CD4-positive, alpha-beta memory T cell (primary cell): ENCODE data around the gene IFITM2. TPM values are rescaled to one million over a fixed set of nuclear protein-coding genes. Genes with fewer than 3 reads are reported as not detected.
A peak's percentile ranks its signal among the peaks of the same experiment; 100 is the strongest.
"Not testable (repeated sequence)": the region's sequence is repeated elsewhere in the genome, so short reads cannot be mapped to it uniquely, and the experiment has no call there.

Source experiments
- CTCF ChIA-PET: fragments of 350-600 bp; sonication (Branson Sonifier 250); formaldehyde crosslinking; loops from one replicate; lab custom pipeline; 2021; ENCODE audit warnings: inconsistent platforms; ENCODE audit not compliant: partially characterized antibody; lab: Charles Lee
- POLR2A ChIA-PET: fragments of 350-600 bp; sonication (Branson Sonifier 250); formaldehyde crosslinking; loops from one replicate; lab custom pipeline; 2021; ENCODE audit not compliant: partially characterized antibody; lab: Charles Lee
- DNase-seq, 5 donors: peaks; one replicate each; pipeline versions ENCODE4 v3.0.0 to v3.0.0-alpha.2; 2020 to 2022; ENCODE audit warnings: mixed read lengths in 1 of 5
- H3K27ac ChIP-seq: one replicate; pipeline ENCODE4 v1.7.0; 2013; ENCODE audit warnings: low read depth, low read length
- H3K27me3 ChIP-seq: 2 replicates; pipeline ENCODE4 v1.7.0; 2013; ENCODE audit warnings: mild to moderate bottlenecking, low read length, moderate library complexity; ENCODE audit not compliant: insufficient read depth
- H3K36me3 ChIP-seq: 2 replicates; pipeline ENCODE4 v1.7.0; 2013; ENCODE audit warnings: mild to moderate bottlenecking, low read length, moderate library complexity; ENCODE audit not compliant: insufficient read depth
- H3K4me1 ChIP-seq: 2 replicates; pipeline ENCODE4 v1.7.0; 2013; ENCODE audit warnings: mild to moderate bottlenecking, low read length, moderate library complexity; ENCODE audit not compliant: insufficient read depth
- H3K4me3 ChIP-seq, 2 donors: one replicate each; pipeline ENCODE4 v1.7.0; 2013; ENCODE audit warnings: low read length in 2 of 2, mild to moderate bottlenecking in 1 of 2
- H3K9me3 ChIP-seq, 2 donors: one replicate each; pipeline ENCODE4 v1.7.0; 2013; ENCODE audit warnings: low read length in 2 of 2, control low read depth in 1 of 2; ENCODE audit not compliant: control insufficient read depth in 1 of 2
- H3K27ac Mint-ChIP-seq, 7 donors: one replicate each; pipeline ENCODE4 v1.8.0; 2020 to 2021; ENCODE audit warnings: mixed read lengths in 7 of 7, mild to moderate bottlenecking in 6 of 7, inconsistent platforms in 3 of 7, moderate library complexity in 3 of 7
- H3K27me3 Mint-ChIP-seq, 2 donors: one replicate each; pipeline ENCODE4 v1.8.0; 2020 to 2021; ENCODE audit warnings: mixed read lengths in 2 of 2
- H3K36me3 Mint-ChIP-seq, 2 donors: one replicate each; pipeline ENCODE4 v1.8.0; 2020 to 2021; ENCODE audit warnings: mixed read lengths in 2 of 2, inconsistent platforms in 1 of 2, mild to moderate bottlenecking in 1 of 2
- H3K4me1 Mint-ChIP-seq, 4 donors: one replicate each; pipeline ENCODE4 v1.8.0; 2020 to 2021; ENCODE audit warnings: mixed read lengths in 4 of 4, mild to moderate bottlenecking in 1 of 4
- H3K4me3 Mint-ChIP-seq, 8 donors: one replicate each; pipeline ENCODE4 v1.8.0; 2020 to 2021; ENCODE audit warnings: mixed read lengths in 8 of 8, mild to moderate bottlenecking in 7 of 8, moderate library complexity in 6 of 8, inconsistent platforms in 3 of 8
- H3K9me3 Mint-ChIP-seq, 8 donors: one replicate each; pipeline ENCODE4 v1.8.0; 2020 to 2021; ENCODE audit warnings: mixed read lengths in 8 of 8, mild to moderate bottlenecking in 5 of 8, inconsistent platforms in 3 of 8, moderate library complexity in 1 of 8
- intact Hi-C: fragments of 100-400 bp; cut with micrococcal nuclease; formaldehyde crosslinking; loops from one replicate; pipeline ENCODE4 v1.15.1; 2023
- polyA plus RNA-seq, 2 donors: library from polyadenylated mRNA; unstranded; fragments of 300-500 nt; fragmentation: Illumina TruSeq; gene quantifications; one replicate each; pipeline ENCODE4 v1.2.3, GENCODE V29; 2021
- total RNA-seq, 2 experiments: library from RNA; stranded (reverse); gene quantifications; one replicate each; pipeline ENCODE4 v1.2.3, GENCODE V29; 2021

Gene IFITM2
- total and polyA plus RNA-seq, 4 experiments from 2014 or later, result 202 to 3,716 (median 1,347) TPM

GRCh38 chr11:285894-286220, 21.8 kb upstream of the IFITM2 start:
- H3K9me3 Mint-ChIP-seq, result peaks cover 0 to 1% (median 0%) of the 10 kb centered on the region in 8 donors
- peak overlapping the region in 6 of 7 donors; percentile 22 to 99 (median 58) for H3K27ac Mint-ChIP-seq
- H3K27ac ChIP-seq, result no peak overlapping the region
- H3K27me3 ChIP-seq, result no peaks in the 10 kb centered on the region
- H3K4me1 ChIP-seq, result peaks cover 60% of the 10 kb centered on the region
- CTCF ChIA-PET, result interaction anchor here (2.8 to 3.2 kb wide), 2 partner anchors 19 to 35 kb away, joined by 15 to 28 read pairs; no protein-coding TSS in a partner anchor
- H3K36me3 Mint-ChIP-seq, result peaks cover 16 to 39% of the 10 kb centered on the region in 2 donors
- H3K4me3 ChIP-seq, result no peak overlapping the region
- POLR2A ChIA-PET, result interaction anchor here (1.1 to 14.3 kb wide), 7 partner anchors 13 to 77 kb away, joined by 3 to 549 read pairs (median 45); partner anchors contain the start of genes BET1L, IFITM1, IFITM5 and RIC8A
- H3K36me3 ChIP-seq, result no peaks in the 10 kb centered on the region
- no peak for DNase-seq
- no peaks in the 10 kb centered on the region for H3K9me3 ChIP-seq
- peaks cover 25 to 70% (median 48%) of the 10 kb centered on the region in 4 donors for H3K4me1 Mint-ChIP-seq
- peak overlapping the region in 4 of 8 donors; percentile 10 to 57 (median 27) for H3K4me3 Mint-ChIP-seq
- intact Hi-C loops, result loop anchor here (5.0 kb wide), 1 partner anchor 49 kb away; the partner anchor contains the start of genes PSMD13 and SIRT3
- no peaks in the 10 kb centered on the region for H3K27me3 Mint-ChIP-seq

- not testable (repeated sequence) for H3K36me3 ChIP-seq, H3K9me3 Mint-ChIP-seq, H3K27me3 ChIP-seq, H3K9me3 ChIP-seq, H3K27me3 Mint-ChIP-seq
- Mint-ChIP-seq H3K27ac (peak overlapping the region; percentile 95 to 100 (median 98)), H3K4me3 (peak overlapping the region; percentile 88 to 99 (median 98)), H3K36me3 (peaks cover 16 to 37% of the 10 kb centered on the region in 2 donors), H3K4me1 (peaks cover 23 to 64% (median 44%) of the 10 kb centered on the region in 4 donors)
- ChIA-PET POLR2A (interaction anchor here (0.6 to 14.3 kb wide), 22 partner anchors 6 to 556 kb away, joined by 3 to 549 read pairs (median 26); partner anchors contain the start of genes BET1L, IFITM1, IFITM2 and IFITM5), CTCF (interaction anchor here (0.7 to 3.2 kb wide), 10 partner anchors 13 to 164 kb away, joined by 3 to 28 read pairs (median 4); partner anchors contain the start of gene BET1L)
- peak overlapping the region; percentile 96 for H3K27ac ChIP-seq
- peak overlapping the region; percentile 83 to 95 for H3K4me3 ChIP-seq
- peaks cover 47% of the 10 kb centered on the region for H3K4me1 ChIP-seq
- DNase-seq, result peak; percentile 77 to 98 (median 79)
- intact Hi-C loops, result loop anchor here (1.0 to 5.0 kb wide), 2 partner anchors 18 to 50 kb away; partner anchors contain the start of genes PSMD13 and SIRT3
Observed at GRCh38 chr11:286977-287820, 20.4 kb upstream of the IFITM2 start.

GRCh38 chr11:287821-288477, 19.7 kb upstream of the IFITM2 start:
- Mint-ChIP-seq H3K27ac (peak overlapping the region; percentile 95 to 100 (median 98)), H3K4me1 (peaks cover 16 to 57% (median 36%) of the 10 kb centered on the region in 4 donors), H3K36me3 (peaks cover 10 to 32% of the 10 kb centered on the region in 2 donors), H3K9me3 (no peaks in the 10 kb centered on the region), H3K27me3 (no peaks in the 10 kb centered on the region), H3K4me3 (peak overlapping the region; percentile 88 to 99 (median 98))
- H3K9me3 ChIP-seq, result no peaks in the 10 kb centered on the region
- H3K4me3 ChIP-seq, result peak overlapping the region; percentile 83 to 95
- peaks cover 6% of the 10 kb centered on the region for H3K36me3 ChIP-seq
- peak in 4 of 5 donors; percentile 66 to 79 (median 73) for DNase-seq
- H3K27me3 ChIP-seq, result no peaks in the 10 kb centered on the region
- peak overlapping the region; percentile 96 for H3K27ac ChIP-seq
- ChIA-PET POLR2A (interaction anchor here (0.6 to 14.3 kb wide), 23 partner anchors 7 to 555 kb away, joined by 3 to 549 read pairs (median 26); partner anchors contain the start of genes BET1L, IFITM1, IFITM2 and IFITM5), CTCF (interaction anchor here (0.6 to 3.2 kb wide), 8 partner anchors 17 to 164 kb away, joined by 3 to 28 read pairs (median 4); partner anchors contain the start of genes BET1L and IFITM2)
- intact Hi-C loops, result loop anchor here (1.0 to 5.0 kb wide), 3 partner anchors 19 to 51 kb away; partner anchors contain the start of genes PSMD13 and SIRT3
- peaks cover 39% of the 10 kb centered on the region for H3K4me1 ChIP-seq

GRCh38 chr11:288478-289397, 18.9 kb upstream of the IFITM2 start, which contains the start of gene PGGHG:
TSS of gene PGGHG (plus strand) at chr11:289126. CDS start at chr11:289817, 691 bp downstream.
- H3K9me3 Mint-ChIP-seq, result no peaks in the 10 kb centered on the region
- Histone ChIP-seq H3K4me3 (peak within 1 kb of the TSS; percentile 83 to 95), H3K4me1 (peaks cover 37% of the 10 kb centered on the region), H3K27me3 (no peaks in the 10 kb centered on the region), H3K27ac (peak within 1 kb of the TSS; percentile 96), H3K36me3 (peaks cover 8% of the 10 kb centered on the region), H3K9me3 (no peaks in the 10 kb centered on the region)
- ChIA-PET CTCF (interaction anchor here (0.6 to 3.2 kb wide), 9 partner anchors 16 to 160 kb away, joined by 3 to 28 read pairs (median 4); partner anchors contain the start of gene IFITM2), POLR2A (interaction anchor here (1.0 to 14.3 kb wide), 22 partner anchors 8 to 520 kb away, joined by 3 to 549 read pairs (median 26); partner anchors contain the start of genes BET1L, IFITM1, IFITM2 and IFITM5)
- H3K36me3 Mint-ChIP-seq, result peaks cover 4 to 27% of the 10 kb centered on the region in 2 donors
- H3K4me1 Mint-ChIP-seq, result peaks cover 12 to 49% (median 30%) of the 10 kb centered on the region in 4 donors
- H3K4me3 Mint-ChIP-seq, result peak within 1 kb of the TSS; percentile 88 to 99 (median 98)
- DNase-seq, result peak in 3 of 5 donors; percentile 49 to 60 (median 51)
- peak within 1 kb of the TSS; percentile 95 to 100 (median 98) for H3K27ac Mint-ChIP-seq
- intact Hi-C loops, result loop anchor here (2.0 to 5.0 kb wide), 2 partner anchors 20 to 51 kb away; partner anchors contain the start of genes PSMD13 and SIRT3
- H3K27me3 Mint-ChIP-seq, result no peaks in the 10 kb centered on the region

- H3K4me3 ChIP-seq, result no peak overlapping the region
- H3K4me1 Mint-ChIP-seq, result peaks cover 11 to 47% (median 28%) of the 10 kb centered on the region in 4 donors
- CTCF ChIA-PET, result interaction anchor here (0.8 to 3.1 kb wide), 4 partner anchors 27 to 159 kb away, joined by 3 to 12 read pairs (median 4); no protein-coding TSS in a partner anchor
Observed at GRCh38 chr11:289398-289711, 18.3 kb upstream of the IFITM2 start.

More at GRCh38 chr11:289398-289711, 18.3 kb upstream of the IFITM2 start:
- Histone ChIP-seq H3K4me1 (peaks cover 33% of the 10 kb centered on the region), H3K9me3 (no peaks in the 10 kb centered on the region), H3K36me3 (peaks cover 8% of the 10 kb centered on the region), H3K27ac (peak overlapping the region; percentile 55), H3K27me3 (no peaks in the 10 kb centered on the region)
- Mint-ChIP-seq H3K27ac (peak overlapping the region; percentile 79 to 94 (median 89)), H3K9me3 (no peaks in the 10 kb centered on the region), H3K4me3 (peak overlapping the region; percentile 63 to 82 (median 76)), H3K36me3 (peaks cover 4 to 28% of the 10 kb centered on the region in 2 donors), H3K27me3 (no peaks in the 10 kb centered on the region)
- intact Hi-C loops, result loop anchor here (2.0 to 5.0 kb wide), 2 partner anchors 19 to 52 kb away; partner anchors contain the start of genes PSMD13 and SIRT3
- peak in 3 of 5 donors; percentile 51 to 66 (median 52) for DNase-seq
- POLR2A ChIA-PET, result interaction anchor here (1.0 to 14.3 kb wide), 17 partner anchors 9 to 520 kb away, joined by 4 to 549 read pairs (median 27); partner anchors contain the start of genes BET1L, IFITM2, IFITM5 and NLRP6
